Tibial nerve (tissue), 3 donors: ENCODE data around the gene SATB1.

Experiments used
- POLR2A ChIP-seq, 2 donors: fragments of 450-650 bp; IDR thresholded peaks; one replicate each; pipeline ENCODE4 v1.6.1; 2017; ENCODE audit warnings: antibody characterized with exemption in 2 of 2, mild to moderate bottlenecking in 2 of 2, moderate library complexity in 2 of 2
- TF ChIP-seq, protein P1 (sequence below), 5 experiments: fragments of 200-600 bp in 3 of 5; fragments of 450-650 bp in 2 of 5; sonication (generic) in 3 of 5; IDR thresholded peaks; one replicate each; pipeline ENCODE4 v1.5.1; 2016 to 2019; ENCODE audit warnings: antibody characterized with exemption in 5 of 5, mild to moderate bottlenecking in 3 of 5, moderate library complexity in 2 of 5

DNA sequence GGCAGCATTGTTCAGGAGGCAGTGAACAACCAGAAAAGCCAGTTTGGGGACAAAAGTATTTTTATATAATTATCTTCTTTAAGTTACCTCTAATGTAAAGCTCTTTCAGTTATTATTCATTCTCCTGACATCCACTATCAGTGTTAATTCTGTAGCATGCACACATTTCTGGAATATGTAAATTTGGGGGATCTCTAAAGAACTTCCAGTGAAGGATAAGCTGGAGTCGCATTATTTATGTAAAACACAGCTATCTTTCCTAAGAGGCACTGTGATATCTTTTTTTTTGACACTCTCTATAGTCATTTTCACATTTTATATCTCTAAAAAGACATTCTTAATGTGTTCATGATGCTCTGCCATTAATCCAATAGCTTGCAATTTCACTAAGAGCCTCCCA, 26.7 kb downstream of the SATB1 start:
- TF ChIP-seq, protein P1, sequence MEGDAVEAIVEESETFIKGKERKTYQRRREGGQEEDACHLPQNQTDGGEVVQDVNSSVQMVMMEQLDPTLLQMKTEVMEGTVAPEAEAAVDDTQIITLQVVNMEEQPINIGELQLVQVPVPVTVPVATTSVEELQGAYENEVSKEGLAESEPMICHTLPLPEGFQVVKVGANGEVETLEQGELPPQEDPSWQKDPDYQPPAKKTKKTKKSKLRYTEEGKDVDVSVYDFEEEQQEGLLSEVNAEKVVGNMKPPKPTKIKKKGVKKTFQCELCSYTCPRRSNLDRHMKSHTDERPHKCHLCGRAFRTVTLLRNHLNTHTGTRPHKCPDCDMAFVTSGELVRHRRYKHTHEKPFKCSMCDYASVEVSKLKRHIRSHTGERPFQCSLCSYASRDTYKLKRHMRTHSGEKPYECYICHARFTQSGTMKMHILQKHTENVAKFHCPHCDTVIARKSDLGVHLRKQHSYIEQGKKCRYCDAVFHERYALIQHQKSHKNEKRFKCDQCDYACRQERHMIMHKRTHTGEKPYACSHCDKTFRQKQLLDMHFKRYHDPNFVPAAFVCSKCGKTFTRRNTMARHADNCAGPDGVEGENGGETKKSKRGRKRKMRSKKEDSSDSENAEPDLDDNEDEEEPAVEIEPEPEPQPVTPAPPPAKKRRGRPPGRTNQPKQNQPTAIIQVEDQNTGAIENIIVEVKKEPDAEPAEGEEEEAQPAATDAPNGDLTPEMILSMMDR (IDR thresholded peaks at IDR 0.05) = no peak
- no peak for TF ChIP-seq POLR2A (IDR thresholded peaks at IDR 0.05)
